ENCODE data around the gene PLXNA4. TPM values are rescaled to one million over a fixed set of nuclear protein-coding genes. Genes with fewer than 3 reads are reported as not detected.
A peak's percentile ranks its signal among the peaks of the same experiment; 100 is the strongest.

The PLXNA4 gene
- total RNA-seq, 1 donor from 2014 or later = 16.2 TPM

- TF ChIP-seq CTCF (IDR thresholded peaks at IDR 0.05; ENCODE audit: partially characterized antibody, unreplicated experiment) = peak; percentile 93
- H3K36me3 Mint-ChIP-seq (ENCODE audit: unreplicated experiment) = peaks cover 11% of the 10 kb centered on the region
- H3K27me3 Mint-ChIP-seq (ENCODE audit: unreplicated experiment) = peaks cover 17% of the 10 kb centered on the region
- H3K4me3 Mint-ChIP-seq (ENCODE audit: unreplicated experiment) = peak overlapping the region; percentile 45
- H3K4me1 Mint-ChIP-seq (ENCODE audit: low read depth, unreplicated experiment) = peaks cover 27% of the 10 kb centered on the region
- peak overlapping the region; percentile 18 for H3K27ac Mint-ChIP-seq (ENCODE audit: unreplicated experiment)
- peaks cover 14% of the 10 kb centered on the region for H3K9me3 Mint-ChIP-seq (ENCODE audit: unreplicated experiment)
- DNase-seq = peak; percentile 92
Measured at GRCh38 chr7:132318352-132319318, 257.6 kb downstream of the PLXNA4 start.

- no peak for TF ChIP-seq CTCF (IDR thresholded peaks at IDR 0.05; ENCODE audit: partially characterized antibody, unreplicated experiment)
- Mint-ChIP-seq H3K4me3 (ENCODE audit: unreplicated experiment) (no peak overlapping the region), H3K27me3 (ENCODE audit: unreplicated experiment) (peaks cover 17% of the 10 kb centered on the region), H3K4me1 (ENCODE audit: low read depth, unreplicated experiment) (peaks cover 27% of the 10 kb centered on the region), H3K27ac (ENCODE audit: unreplicated experiment) (no peak overlapping the region), H3K36me3 (ENCODE audit: unreplicated experiment) (peaks cover 11% of the 10 kb centered on the region), H3K9me3 (ENCODE audit: unreplicated experiment) (peaks cover 14% of the 10 kb centered on the region)
- no peak for DNase-seq
Measured at GRCh38 chr7:132317701-132318351, 258.4 kb downstream of the PLXNA4 start.

- H3K27me3 Mint-ChIP-seq (ENCODE audit: unreplicated experiment) = peaks cover 6% of the 10 kb centered on the region
- H3K36me3 Mint-ChIP-seq (ENCODE audit: unreplicated experiment) = peaks cover 11% of the 10 kb centered on the region
- peaks cover 5% of the 10 kb centered on the region for H3K9me3 Mint-ChIP-seq (ENCODE audit: unreplicated experiment)
- DNase-seq = no peak
- peaks cover 12% of the 10 kb centered on the region for H3K4me1 Mint-ChIP-seq (ENCODE audit: low read depth, unreplicated experiment)
- no peak overlapping the region for H3K27ac Mint-ChIP-seq (ENCODE audit: unreplicated experiment)
- no peak overlapping the region for H3K4me3 Mint-ChIP-seq (ENCODE audit: unreplicated experiment)
- no peak for TF ChIP-seq CTCF (IDR thresholded peaks at IDR 0.05; ENCODE audit: partially characterized antibody, unreplicated experiment)
Measured at GRCh38 chr7:132312531-132313055, 263.7 kb downstream of the PLXNA4 start.

GRCh38 chr7:132311733-132312132 is 264.5 kb downstream of the PLXNA4 start:
- TF ChIP-seq CTCF (IDR thresholded peaks at IDR 0.05; ENCODE audit: partially characterized antibody, unreplicated experiment) = no peak
- Mint-ChIP-seq H3K27me3 (ENCODE audit: unreplicated experiment) (peaks cover 3% of the 10 kb centered on the region), H3K4me3 (ENCODE audit: unreplicated experiment) (no peak overlapping the region), H3K27ac (ENCODE audit: unreplicated experiment) (no peak overlapping the region), H3K36me3 (ENCODE audit: unreplicated experiment) (peaks cover 2% of the 10 kb centered on the region), H3K4me1 (ENCODE audit: low read depth, unreplicated experiment) (peaks cover 11% of the 10 kb centered on the region), H3K9me3 (ENCODE audit: unreplicated experiment) (peaks cover 2% of the 10 kb centered on the region)
- DNase-seq = no peak
